Esophagus muscularis mucosa (tissue), 4 donors: ENCODE results near the gene FAM184B.

Source experiments
- EP300 ChIP-seq: sonication (generic); formaldehyde crosslinking; IDR thresholded peaks from one replicate; pipeline ENCODE4 v1.6.1; 2017; ENCODE audit warnings: antibody characterized with exemption
- POLR2AphosphoS5 ChIP-seq, 2 donors: sonication (generic); formaldehyde crosslinking; IDR thresholded peaks; one replicate each; pipeline ENCODE4 v1.6.1; 2017; ENCODE audit warnings: antibody characterized with exemption in 2 of 2
- TF ChIP-seq, protein P1 (sequence below), 3 experiments: fragments of 200-600 bp in 2 of 3; fragments of 450-650 bp in 1 of 3; sonication (generic) in 2 of 3; IDR thresholded peaks; one replicate each; pipeline ENCODE4 v1.5.1; 2017 to 2019; ENCODE audit warnings: antibody characterized with exemption in 3 of 3, mild to moderate bottlenecking in 2 of 3, moderate library complexity in 1 of 3

DNA sequence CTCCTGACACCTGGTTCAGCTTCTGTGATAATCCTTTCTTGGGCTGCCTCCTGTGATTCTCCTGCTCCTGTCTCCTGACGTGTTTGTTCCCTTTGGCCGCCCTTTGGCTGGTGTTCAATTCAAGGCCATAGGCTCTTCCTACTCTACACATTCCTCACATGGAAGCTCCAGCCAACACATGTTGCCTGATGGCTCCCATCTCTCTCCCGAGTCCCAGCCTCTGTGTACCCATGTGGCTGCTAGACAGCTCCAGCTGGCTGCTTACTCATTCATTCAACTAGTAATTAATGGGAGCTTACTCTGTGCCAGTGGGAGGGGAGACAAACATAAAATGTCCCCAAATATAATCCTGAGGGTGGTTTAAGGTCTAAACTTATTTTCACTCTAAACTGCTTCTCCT, 176.2 kb downstream of the FAM184B start:
- TF ChIP-seq, protein P1, sequence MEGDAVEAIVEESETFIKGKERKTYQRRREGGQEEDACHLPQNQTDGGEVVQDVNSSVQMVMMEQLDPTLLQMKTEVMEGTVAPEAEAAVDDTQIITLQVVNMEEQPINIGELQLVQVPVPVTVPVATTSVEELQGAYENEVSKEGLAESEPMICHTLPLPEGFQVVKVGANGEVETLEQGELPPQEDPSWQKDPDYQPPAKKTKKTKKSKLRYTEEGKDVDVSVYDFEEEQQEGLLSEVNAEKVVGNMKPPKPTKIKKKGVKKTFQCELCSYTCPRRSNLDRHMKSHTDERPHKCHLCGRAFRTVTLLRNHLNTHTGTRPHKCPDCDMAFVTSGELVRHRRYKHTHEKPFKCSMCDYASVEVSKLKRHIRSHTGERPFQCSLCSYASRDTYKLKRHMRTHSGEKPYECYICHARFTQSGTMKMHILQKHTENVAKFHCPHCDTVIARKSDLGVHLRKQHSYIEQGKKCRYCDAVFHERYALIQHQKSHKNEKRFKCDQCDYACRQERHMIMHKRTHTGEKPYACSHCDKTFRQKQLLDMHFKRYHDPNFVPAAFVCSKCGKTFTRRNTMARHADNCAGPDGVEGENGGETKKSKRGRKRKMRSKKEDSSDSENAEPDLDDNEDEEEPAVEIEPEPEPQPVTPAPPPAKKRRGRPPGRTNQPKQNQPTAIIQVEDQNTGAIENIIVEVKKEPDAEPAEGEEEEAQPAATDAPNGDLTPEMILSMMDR (IDR thresholded peaks at IDR 0.05), result no peak
- TF ChIP-seq POLR2AphosphoS5 (IDR thresholded peaks at IDR 0.05), result no peak
- no peak for TF ChIP-seq EP300
